Spleen (tissue), 11 donors: ENCODE results near the gene PTMS. TPM values are rescaled to one million over a fixed set of nuclear protein-coding genes. Genes with fewer than 3 reads are reported as not detected.

Experiments
- DNase-seq: peaks from one replicate; pipeline ENCODE4 v3.0.0-alpha.2; 2020
- H3K27ac ChIP-seq, 8 donors: fragments of 200-600 bp; sonication (generic) in 7 of 8; 1 replicate in 4 of 8; 2 replicates in 4 of 8; pipeline versions ENCODE4 v1.5.0 to v1.8.0; 2016 to 2021; ENCODE audit warnings: inconsistent platforms in 4 of 8, mild to moderate bottlenecking in 4 of 8, moderate library complexity in 1 of 8
- H3K27me3 ChIP-seq, 7 donors: fragments of 200-600 bp; sonication (generic) in 6 of 7; replicated peaks in 1 of 7; 1 replicate in 4 of 7; 2 replicates in 3 of 7; pipeline versions ENCODE4 v1.5.0 to v1.8.0; 2016 to 2021; ENCODE audit warnings: inconsistent platforms in 3 of 7, mild to moderate bottlenecking in 1 of 7
- H3K36me3 ChIP-seq, 6 donors: fragments of 200-600 bp; sonication (generic) in 5 of 6; 1 replicate in 4 of 6; 2 replicates in 2 of 6; pipeline versions ENCODE4 v1.5.0 to v1.8.0; 2016 to 2021; ENCODE audit warnings: inconsistent platforms in 2 of 6
- H3K4me1 ChIP-seq, 6 donors: fragments of 200-600 bp; sonication (generic) in 5 of 6; 1 replicate in 3 of 6; 2 replicates in 3 of 6; pipeline versions ENCODE4 v1.5.0 to v1.8.0; 2016 to 2021; ENCODE audit warnings: inconsistent platforms in 3 of 6
- H3K4me3 ChIP-seq, 8 donors: fragments of 200-600 bp; sonication (generic) in 7 of 8; 1 replicate in 4 of 8; 2 replicates in 4 of 8; pipeline versions ENCODE4 v1.5.0 to v1.8.0; 2016 to 2021; ENCODE audit warnings: inconsistent platforms in 4 of 8, mild to moderate bottlenecking in 4 of 8, moderate library complexity in 2 of 8
- H3K9me3 ChIP-seq, 8 donors: fragments of 200-600 bp; sonication (generic) in 7 of 8; 1 replicate in 4 of 8; 2 replicates in 4 of 8; pipeline versions ENCODE4 v1.5.0 to v1.8.0; 2016 to 2021; ENCODE audit warnings: inconsistent platforms in 4 of 8
- POLR2A ChIP-seq, 3 donors: fragments of 450-650 bp; IDR thresholded peaks; one replicate each; pipeline ENCODE4 v1.5.1; 2017; ENCODE audit warnings: antibody characterized with exemption in 3 of 3, mild to moderate bottlenecking in 1 of 3
- POLR2AphosphoS5 ChIP-seq, 3 donors: sonication (generic); formaldehyde crosslinking; IDR thresholded peaks; one replicate each; pipeline ENCODE4 v1.5.1; 2017; ENCODE audit warnings: antibody characterized with exemption in 3 of 3
- WGBS, 5 donors: extraction: QIAGEN DNeasy Blood & Tissue Kit in 3 of 5; methylation state at CpG; one replicate each; pipeline versions ENCODE4 v1.1.5 to v1.1.7; 2013 to 2018; 5-methylcytosine and 5-hydroxymethylcytosine counted together
- intact Hi-C: fragments of 100-400 bp; cut with DNase I; formaldehyde crosslinking; loops from one replicate; pipeline ENCODE4 v1.15.0; 2023; ENCODE audit warnings: low total_unique reads
- polyA plus RNA-seq, 3 donors: library from polyadenylated mRNA; stranded (reverse); fragments of 200-250 nt; gene quantifications; one replicate each; pipeline ENCODE4 v1.2.1, GENCODE V29; 2013
- total RNA-seq, 7 donors: library from RNA; depleted of rRNA in 3 of 7; stranded (reverse); fragments of >200 nt in 3 of 7; fragmentation: NEBNext Ultra II Directional in 4 of 7; extraction: Animal tissue kit (Norgen Biotek cat#: 25700) in 4 of 7; gene quantifications; one replicate each; pipeline versions ENCODE4 v1.1.0 to v1.2.1, GENCODE V29; 2016 to 2021
- TF ChIP-seq, protein P1 (sequence below), 11 experiments: fragments of 200-600 bp in 7 of 11; fragments of 450-650 bp in 4 of 11; sonication (generic) in 4 of 11; IDR thresholded peaks in 8 of 11; conservative IDR thresholded peaks in 3 of 11; 1 replicate in 7 of 11; 2 replicates in 4 of 11; pipeline versions ENCODE4 v1.4.0 to v1.8.0; 2016 to 2021; ENCODE audit warnings: antibody characterized with exemption in 11 of 11, inconsistent platforms in 4 of 11, mild to moderate bottlenecking in 1 of 11
- donor health status: healthy with polysubstance abuse.
- donor health status: DM: no; HTN: no; CAD: no; lungs with moderate emphysema.
- donor health status: DM: no; HTN: no; CAD: no.
- donor health status: Bipolar disorder and iron deficiency.
- donor health status: healthy.
- donor health status: DM: no; HTN: no; CAD: no.
- donor health status: DM: yes; HTN: yes; CAD: no.

Gene PTMS
- total and polyA plus RNA-seq, 10 donors, result 47.4 to 169 (median 89.2) TPM

DNA sequence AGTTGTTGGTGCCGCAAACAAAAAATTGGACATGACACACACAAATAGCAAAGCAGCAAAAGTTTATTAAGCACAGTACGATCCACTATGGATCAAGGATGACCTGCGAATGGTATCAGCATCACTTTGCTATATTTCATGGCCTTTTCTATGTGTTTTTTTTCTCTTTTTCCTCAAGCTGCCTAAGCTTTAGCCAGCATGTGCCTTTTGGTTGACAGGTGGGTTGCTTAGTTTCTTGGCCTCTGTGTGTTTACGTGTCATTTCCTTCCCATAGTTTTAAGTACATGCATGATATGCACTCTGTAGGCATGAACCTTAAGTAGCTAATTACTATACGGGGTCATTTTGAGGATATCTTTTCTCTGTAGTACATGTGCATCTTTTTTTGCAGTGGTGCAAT, 33.0 kb downstream of the PTMS start:
- 76 to 89% (median 86%) methylated on average over 5 of the region's 5 CpGs for WGBS, 5 donors
- peaks cover 0 to 2% (median 0%) of the 10 kb centered on the region in 6 donors for H3K4me1 ChIP-seq
- TF ChIP-seq, protein P1, sequence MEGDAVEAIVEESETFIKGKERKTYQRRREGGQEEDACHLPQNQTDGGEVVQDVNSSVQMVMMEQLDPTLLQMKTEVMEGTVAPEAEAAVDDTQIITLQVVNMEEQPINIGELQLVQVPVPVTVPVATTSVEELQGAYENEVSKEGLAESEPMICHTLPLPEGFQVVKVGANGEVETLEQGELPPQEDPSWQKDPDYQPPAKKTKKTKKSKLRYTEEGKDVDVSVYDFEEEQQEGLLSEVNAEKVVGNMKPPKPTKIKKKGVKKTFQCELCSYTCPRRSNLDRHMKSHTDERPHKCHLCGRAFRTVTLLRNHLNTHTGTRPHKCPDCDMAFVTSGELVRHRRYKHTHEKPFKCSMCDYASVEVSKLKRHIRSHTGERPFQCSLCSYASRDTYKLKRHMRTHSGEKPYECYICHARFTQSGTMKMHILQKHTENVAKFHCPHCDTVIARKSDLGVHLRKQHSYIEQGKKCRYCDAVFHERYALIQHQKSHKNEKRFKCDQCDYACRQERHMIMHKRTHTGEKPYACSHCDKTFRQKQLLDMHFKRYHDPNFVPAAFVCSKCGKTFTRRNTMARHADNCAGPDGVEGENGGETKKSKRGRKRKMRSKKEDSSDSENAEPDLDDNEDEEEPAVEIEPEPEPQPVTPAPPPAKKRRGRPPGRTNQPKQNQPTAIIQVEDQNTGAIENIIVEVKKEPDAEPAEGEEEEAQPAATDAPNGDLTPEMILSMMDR (IDR thresholded peaks at IDR 0.05 in 8 of 11, conservative IDR thresholded peaks at IDR 0.05 in 3 of 11), result no peak
- TF ChIP-seq POLR2A (IDR thresholded peaks at IDR 0.05) (no peak), POLR2AphosphoS5 (IDR thresholded peaks at IDR 0.05) (no peak)
- H3K27me3 ChIP-seq, result peaks cover 0 to 22% (median 0%) of the 10 kb centered on the region in 7 donors
- no peak for DNase-seq
- no peak overlapping the region for H3K4me3 ChIP-seq
- H3K9me3 ChIP-seq, result no peaks in the 10 kb centered on the region
- H3K27ac ChIP-seq, result no peak overlapping the region
- H3K36me3 ChIP-seq, result peaks cover 0 to 79% (median 11%) of the 10 kb centered on the region in 6 donors
- intact Hi-C loops, result no loop called here

DNA sequence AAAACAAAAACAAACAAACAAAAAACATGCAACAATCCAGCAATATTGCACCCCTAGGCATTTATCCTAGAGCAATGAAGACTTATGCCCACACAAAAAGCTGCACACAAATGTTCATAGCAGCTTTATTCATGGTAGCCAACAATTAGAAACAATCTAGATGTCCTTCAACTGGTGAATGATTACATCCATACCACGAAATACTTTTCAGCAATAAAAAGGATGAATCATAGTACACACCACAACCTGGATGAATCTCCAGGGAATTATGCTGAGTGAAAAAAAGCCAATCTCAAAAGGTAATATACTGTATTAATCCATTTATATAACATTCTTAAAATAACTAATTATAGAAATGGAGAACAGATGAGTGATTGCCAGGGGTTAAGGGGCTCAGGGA, 41.0 kb downstream of the PTMS start:
- 55 to 75% (median 69%) methylated on average over 1 of the region's 1 CpG for WGBS, 5 donors
- TF ChIP-seq POLR2AphosphoS5 (IDR thresholded peaks at IDR 0.05) (no peak), POLR2A (IDR thresholded peaks at IDR 0.05) (no peak)
- TF ChIP-seq, protein P1 (IDR thresholded peaks at IDR 0.05 in 8 of 11, conservative IDR thresholded peaks at IDR 0.05 in 3 of 11), result no peak

DNA sequence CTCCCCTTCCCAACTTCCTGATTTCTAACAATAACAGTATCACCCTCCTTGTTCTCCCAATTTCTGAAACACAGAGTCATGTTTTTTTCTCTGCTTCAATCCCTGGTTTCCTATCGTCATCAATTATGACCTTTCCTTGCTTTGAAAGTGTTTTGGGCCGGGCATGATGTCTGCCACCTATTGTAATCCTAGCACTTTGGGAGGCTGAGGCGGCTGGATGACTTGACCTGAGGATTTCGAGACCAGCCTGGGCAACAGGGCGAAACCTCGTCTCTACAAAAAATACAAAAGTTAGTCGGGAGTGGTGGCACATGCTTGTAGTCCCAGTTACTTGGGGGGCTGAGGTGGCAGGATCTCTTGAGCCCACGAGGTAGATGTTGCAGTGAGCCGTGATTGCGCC, 42.9 kb downstream of the PTMS start:
- no peak overlapping the region for H3K27ac ChIP-seq
- intact Hi-C loops, result no loop called here
- no peak for DNase-seq
- TF ChIP-seq POLR2AphosphoS5 (IDR thresholded peaks at IDR 0.05), result no peak
- no peak for TF ChIP-seq POLR2A (IDR thresholded peaks at IDR 0.05)
- TF ChIP-seq, protein P1 (IDR thresholded peaks at IDR 0.05 in 8 of 11, conservative IDR thresholded peaks at IDR 0.05 in 3 of 11), result no peak
- H3K9me3 ChIP-seq, result no peaks in the 10 kb centered on the region
- peaks cover 0 to 10% (median 0%) of the 10 kb centered on the region in 7 donors for H3K27me3 ChIP-seq
- peaks cover 0 to 13% (median 0%) of the 10 kb centered on the region in 6 donors for H3K36me3 ChIP-seq
- H3K4me1 ChIP-seq, result peaks cover 5 to 19% (median 12%) of the 10 kb centered on the region in 6 donors
- no peak overlapping the region for H3K4me3 ChIP-seq
- WGBS, 5 donors, result 81 to 92% (median 86%) methylated on average over 10 of the region's 10 CpGs

More for the DNA sequence above, 41.0 kb downstream of the PTMS start:
- peaks cover 0 to 6% (median 4%) of the 10 kb centered on the region in 6 donors for H3K4me1 ChIP-seq
- H3K36me3 ChIP-seq, result peaks cover 0 to 26% (median 7%) of the 10 kb centered on the region in 6 donors
- no peaks in the 10 kb centered on the region for H3K9me3 ChIP-seq
- H3K27ac ChIP-seq, result no peak overlapping the region
- intact Hi-C loops, result no loop called here
- H3K4me3 ChIP-seq, result no peak overlapping the region
- DNase-seq, result no peak
- peaks cover 0 to 3% (median 0%) of the 10 kb centered on the region in 7 donors for H3K27me3 ChIP-seq

DNA sequence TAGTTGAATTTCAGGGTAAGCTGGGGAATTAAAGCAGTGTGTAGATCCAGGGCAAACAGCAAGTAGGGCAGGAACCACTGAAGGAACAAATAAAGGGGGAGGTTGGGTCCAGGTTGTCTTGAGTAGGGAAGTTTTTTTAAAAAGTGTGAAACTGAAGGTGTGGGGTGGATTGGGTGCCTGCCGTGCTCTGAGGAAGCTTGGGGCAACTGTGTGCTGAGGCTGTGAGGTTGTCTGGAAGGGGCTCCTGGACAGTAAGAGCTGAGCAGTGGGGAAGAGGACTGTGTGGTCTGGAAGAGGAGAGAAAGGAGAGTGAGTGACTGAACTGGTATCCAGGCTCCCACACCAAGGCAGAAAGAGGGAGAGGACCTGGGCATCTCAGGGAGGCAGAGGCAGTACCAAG, 44.6 kb downstream of the PTMS start:
- 74 to 83% (median 80%) methylated on average over 1 of the region's 1 CpG for whole genome bisulfite sequencing, 5 donors
- Histone ChIP-seq H3K27ac (peak overlapping the region in 1 of 8 donors; percentile 21), H3K36me3 (peaks cover 0 to 21% (median 0%) of the 10 kb centered on the region in 6 donors), H3K27me3 (peaks cover 0 to 10% (median 0%) of the 10 kb centered on the region in 7 donors), H3K9me3 (no peaks in the 10 kb centered on the region), H3K4me1 (peaks cover 5 to 19% (median 12%) of the 10 kb centered on the region in 6 donors), H3K4me3 (no peak overlapping the region)
- intact Hi-C loops, result no loop called here
- peak; percentile 13 for DNase-seq
- TF ChIP-seq POLR2A (IDR thresholded peaks at IDR 0.05) (no peak), POLR2AphosphoS5 (IDR thresholded peaks at IDR 0.05) (no peak)
- TF ChIP-seq, protein P1 (IDR thresholded peaks at IDR 0.05 in 8 of 11, conservative IDR thresholded peaks at IDR 0.05 in 3 of 11), result no peak
